ENCODE measurements around the gene ITGB1.

ITGB1 gene

GRCh38 chr10:32888161-32888927 lies 69.7 kb downstream of the ITGB1 start:
- no peak for DNase-seq

DNA sequence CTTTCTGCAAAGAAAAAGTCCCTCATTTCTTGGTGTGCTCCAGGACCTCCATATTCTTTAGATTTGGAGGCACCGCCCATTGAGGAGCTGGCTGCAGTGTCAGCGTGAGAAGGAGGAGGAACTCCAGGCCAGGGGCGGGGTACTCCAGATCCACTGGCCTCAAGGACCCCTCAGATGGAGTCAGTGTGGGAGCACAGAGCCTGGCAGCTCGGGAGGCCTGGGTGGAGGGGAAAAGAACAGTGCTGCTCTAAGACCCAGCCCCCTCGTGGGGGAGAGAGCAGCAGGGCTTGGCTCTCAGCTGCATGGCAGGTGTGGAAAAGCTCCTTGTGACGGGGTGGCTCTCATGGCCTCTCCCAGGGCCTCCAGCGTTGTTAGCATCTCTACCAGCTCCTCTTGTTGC lies 70.5 kb downstream of the ITGB1 start:
- no peak for DNase-seq

DNA sequence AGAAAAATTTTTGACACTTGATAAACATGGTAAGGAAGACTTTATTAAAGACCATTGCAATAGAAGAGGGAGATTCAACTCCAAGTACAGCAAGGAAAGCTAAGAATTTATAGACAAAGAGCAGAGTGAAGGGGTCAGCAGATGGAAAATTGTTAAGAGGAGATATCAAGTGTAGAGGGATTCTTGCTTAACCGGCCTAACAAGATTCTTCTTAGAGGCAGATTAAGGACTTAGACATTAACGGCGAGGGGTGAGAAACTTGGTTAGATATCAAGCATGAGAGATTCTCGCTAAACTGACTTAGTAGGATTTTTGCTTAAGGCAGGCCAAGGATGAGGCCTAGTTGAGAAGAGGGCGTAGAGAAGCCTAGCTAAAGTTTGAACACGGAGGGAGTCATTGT lies 76.0 kb downstream of the ITGB1 start:
- no peak for DNase-seq

GRCh38 chr10:32878646-32879045 lies 79.4 kb downstream of the ITGB1 start:
- no peak for DNase-seq

DNA sequence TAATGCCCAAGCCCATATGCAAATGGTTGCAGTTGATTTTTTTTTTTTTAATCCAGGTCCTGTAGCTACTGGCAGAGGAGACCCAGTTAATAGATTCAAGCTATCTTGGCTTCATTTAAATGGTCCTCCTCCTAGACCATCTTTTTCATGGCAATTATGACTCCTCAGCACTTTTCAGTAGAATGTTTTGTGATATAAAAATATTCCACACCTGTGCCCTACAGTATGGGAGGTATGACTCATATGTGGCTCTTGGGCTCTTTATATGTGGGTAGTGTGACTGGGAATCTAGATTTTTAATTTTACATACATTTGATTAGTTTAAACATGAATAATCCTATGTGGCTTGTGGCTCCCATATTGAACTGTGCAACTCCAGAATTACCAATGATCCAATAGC lies 80.1 kb downstream of the ITGB1 start:
- DNase-seq: no peak

GRCh38 chr10:32865170-32865569 lies 92.9 kb downstream of the ITGB1 start:
- DNase-seq: no peak

- no peak for DNase-seq
These were observed 103.6 kb downstream of the ITGB1 start for GRCh38 chr10:32854435-32854834.

DNA sequence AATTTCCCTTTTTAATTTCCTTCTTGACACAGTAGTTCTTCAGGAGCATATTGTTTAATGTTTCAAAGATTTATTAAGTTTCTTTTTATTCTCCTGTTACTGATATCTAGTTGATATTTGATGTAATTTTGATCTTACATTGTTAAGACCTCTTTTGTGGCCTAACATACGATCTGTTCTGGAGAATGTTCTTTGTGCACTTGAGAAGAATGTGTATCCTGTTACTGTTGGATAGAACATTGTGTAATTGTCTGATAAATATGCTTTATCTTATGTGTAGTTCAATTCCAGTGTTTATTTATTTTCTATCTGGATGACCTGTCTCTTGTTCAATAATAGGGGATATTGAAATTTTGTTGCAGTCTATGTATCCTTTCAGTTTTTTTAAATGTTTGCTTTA lies 106.7 kb downstream of the ITGB1 start:
- DNase-seq: no peak

Data from suppressor macrophage (primary cell).